HG03135 (cell line): ENCODE results near the gene CREG2.

Experiments used
- ATAC-seq: cut with Tn5 transposase; IDR thresholded peaks from one replicate; pipeline ENCODE4 v1.9.1; 2021; ENCODE audit warnings: mild to moderate bottlenecking, moderate library complexity; ENCODE audit not compliant: unreplicated experiment

The CREG2 gene

DNA sequence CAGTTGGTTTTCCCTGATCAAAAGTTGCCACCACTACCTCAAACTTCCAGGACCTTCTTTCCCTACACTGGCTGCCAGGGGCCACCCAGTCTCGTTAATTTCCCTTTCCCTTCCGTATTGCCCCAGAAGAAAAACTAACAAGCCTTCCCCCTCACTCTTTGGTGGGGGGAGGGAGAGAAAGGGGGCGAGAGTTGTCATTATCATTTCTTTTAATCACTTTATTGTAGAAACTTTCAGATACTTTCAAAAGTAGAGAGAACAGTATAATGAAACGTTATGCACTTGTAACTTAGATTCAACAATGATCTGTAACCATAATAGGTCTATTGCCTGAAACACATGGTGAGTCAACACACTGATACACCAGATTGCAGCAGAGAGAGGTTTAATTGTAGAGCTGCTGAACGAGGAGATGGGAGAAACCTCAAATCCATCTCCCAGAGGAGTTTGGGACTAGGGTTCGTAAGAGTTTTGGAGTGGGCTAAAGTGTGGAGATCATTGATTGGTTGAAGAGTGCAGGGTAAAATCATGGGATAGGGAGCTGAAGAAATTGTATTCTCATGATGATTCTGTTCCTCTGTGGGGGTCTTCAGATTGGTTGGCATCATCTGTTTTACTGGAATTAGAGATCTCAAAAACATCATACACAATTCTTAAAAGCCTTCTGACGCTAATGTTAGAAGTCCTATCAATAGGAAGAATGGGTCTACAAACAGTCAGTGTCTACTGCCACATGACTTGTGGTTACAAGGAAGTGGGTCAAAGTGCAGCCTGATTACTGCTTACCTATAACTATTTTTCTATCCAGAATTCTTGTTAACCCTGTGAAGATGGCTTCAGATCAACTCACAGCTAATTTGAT is 76.2 kb downstream of the CREG2 start:
- no peak for ATAC-seq

DNA sequence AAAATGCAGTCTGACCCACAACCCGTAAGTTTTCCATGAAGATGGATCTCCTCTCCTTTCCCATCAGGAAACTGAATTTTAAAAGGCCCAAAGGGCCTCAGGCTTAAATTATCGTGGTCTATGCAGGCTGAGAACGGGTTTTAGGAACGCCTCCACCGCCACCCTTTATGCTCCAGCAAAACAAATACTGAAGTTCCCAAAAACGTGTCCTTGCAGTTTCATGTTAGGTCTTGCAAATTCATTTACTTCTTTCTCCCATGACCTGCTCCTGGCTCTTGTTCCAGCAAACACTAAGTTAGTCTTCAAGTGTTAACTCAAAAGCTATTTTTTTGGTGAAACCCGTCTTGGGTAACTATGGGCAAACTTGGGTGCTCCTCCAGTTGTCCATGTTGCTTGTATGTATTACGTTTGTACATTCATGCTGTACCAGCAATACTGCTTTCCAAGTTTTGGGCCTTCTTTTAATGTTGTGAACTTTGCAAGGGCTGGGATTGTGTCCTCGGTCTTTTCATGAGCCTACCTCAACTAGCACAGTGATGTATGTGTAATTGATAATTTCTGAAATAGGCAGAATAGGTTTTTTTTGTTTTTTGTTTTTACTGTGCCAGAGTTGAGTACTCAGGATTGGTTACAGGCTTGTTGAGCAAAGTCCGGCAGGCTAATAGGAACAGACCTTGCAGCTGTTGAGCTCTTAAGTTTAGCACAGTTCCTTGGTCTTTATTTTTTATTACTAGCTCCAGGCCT is 77.0 kb downstream of the CREG2 start:
- no peak for ATAC-seq

DNA sequence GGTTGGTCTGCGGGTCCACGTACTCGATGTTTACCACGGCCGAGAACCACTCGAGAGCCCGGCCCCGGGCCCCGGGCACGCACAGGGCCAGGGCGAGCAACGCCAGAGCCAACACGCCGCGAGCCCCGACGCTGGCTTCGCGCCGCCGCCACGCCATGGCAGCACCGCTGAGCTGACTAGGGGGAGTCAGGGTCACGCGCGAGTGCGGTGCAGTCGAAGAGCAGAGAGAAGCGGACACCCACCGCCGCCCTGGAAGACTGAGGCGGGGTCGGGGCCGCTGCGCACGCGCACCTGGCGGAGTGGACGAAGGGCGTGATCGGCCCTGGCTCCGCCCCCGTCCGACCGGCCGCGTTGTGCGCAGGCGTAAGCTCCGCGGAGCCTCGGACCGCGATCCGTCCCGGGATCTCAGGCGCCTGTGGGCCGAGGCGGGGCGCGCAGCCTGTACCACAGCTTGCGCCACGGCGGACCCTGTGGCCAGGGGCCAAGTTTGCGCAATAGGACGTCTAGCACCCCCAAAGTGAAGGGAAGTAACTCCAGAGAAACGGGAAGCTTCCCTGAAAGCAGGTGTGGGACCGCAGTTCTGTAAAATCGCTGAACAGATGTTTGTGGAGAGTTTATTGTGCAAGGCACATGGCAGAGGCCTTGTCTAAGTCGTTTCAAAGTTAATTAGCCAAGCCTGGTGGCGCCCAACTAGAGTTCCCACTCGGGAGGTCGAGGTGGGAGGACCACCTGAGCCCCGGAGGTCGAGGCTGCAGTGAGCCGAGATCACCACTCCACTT is 78.7 kb downstream of the CREG2 start, which contains the start of gene RNF149:
Gene RNF149 (minus strand): TSS at position 270 of the 779 bp plus-strand sequence. CDS start 113 bp downstream, at position 157.
- peak; percentile 59 for ATAC-seq

DNA sequence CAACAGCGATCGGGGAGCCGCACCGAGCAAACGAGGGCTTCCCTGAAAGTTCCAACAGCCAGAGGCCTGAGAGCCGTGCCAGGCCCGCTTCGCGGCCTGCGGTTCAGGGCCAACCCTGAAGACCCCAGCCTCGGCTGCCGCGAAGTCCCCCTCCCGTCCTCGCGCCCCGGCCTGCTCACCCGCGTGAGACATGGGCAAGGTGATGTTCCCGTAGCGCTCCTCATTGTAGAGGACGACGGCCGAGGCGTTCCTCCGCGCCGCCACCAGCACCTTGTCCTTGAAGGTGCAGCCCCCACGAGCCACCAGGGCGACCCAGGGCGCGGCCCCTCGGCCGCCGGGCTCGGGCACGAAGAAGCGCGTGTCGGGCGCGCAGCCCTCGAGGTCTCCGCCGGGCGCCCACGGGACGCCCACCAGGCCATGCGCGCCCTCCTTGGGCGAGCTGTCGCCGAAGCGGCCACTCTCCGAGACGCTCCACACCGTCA is 79.3 kb downstream of the CREG2 start:
- ATAC-seq, result peak; percentile 23

DNA sequence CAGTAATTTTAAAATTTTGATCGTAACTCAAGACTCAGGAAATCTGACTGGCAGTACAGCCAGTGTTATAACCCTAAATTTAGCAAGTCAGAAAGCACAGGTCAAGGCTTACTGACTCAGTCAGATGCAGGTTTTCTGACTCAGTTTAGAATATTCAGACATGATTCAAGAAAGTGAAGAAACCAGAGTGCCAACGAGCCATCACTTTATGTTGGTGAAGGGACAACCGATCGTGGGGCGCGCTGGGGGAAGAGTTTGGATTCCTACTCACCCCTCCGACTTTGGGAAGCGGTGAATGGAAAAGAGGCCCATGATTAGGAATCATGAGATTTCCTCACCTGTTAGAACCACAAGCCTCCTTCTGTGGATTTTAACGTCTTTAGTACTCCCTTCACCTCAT is 79.8 kb downstream of the CREG2 start:
- no peak for ATAC-seq

DNA sequence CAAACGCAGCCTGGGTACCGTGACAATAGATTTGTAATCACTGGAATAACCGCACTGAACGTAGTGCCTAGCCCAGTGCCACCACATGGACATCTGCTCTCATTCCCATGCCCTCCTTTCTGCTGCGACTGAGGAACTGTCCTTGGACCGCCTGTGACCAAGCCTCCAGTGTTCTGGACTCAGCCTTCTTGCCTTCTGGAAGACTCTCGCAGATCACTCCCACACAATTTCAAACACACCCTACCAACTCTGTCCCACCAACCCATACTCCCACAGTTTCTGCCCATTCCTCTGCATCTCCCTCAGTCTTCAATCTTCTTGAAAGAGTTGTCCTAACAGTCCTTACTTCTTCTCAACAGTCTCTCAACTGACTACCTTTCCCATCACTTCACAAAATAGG is 80.9 kb downstream of the CREG2 start:
- ATAC-seq, result peak; percentile 1

DNA sequence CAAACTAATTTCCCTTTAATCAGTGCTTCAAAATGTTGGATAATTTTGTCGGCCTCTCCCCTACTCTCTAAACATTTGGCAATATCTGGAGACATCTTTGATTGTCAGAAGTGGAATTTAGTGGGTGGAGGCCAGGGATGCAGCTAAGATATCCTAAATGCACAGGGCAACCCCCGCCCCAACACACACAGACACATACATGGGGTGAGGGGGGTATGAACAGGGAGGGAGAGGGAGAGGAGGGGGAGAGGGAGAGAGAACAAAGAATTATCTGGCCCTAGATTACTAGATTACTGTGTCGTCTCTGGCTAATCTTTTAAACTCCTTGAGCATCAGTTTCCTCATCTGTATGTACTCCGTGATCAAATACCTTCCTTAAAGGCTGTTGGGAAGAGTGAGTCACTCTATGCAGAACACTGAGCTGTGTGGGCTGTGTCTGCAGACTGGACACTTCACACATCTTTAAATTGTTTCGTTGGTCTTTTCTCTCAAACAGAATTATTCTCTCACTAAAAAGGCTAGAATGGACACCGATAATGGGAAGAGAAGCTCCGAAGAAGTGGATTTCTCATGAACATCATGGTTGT is 81.7 kb downstream of the CREG2 start:
- no peak for ATAC-seq

DNA sequence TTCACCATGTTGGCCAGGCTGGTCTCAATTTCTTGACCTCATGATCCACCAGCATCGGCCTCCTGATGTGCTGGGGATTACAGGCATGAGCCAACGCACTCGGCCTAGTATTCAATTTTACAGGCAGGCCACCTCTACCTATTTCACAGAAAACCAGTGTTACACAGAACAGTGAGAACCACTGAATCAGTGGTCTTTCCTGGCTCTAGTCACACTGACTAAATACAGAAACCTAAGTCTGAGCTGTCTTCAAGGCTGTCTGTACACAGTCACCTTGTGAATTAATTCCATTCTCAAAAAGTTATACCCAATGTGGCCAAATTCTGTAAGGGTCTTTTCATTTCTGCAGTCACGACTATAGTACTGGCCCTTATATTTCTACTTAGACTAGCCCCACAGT is 82.3 kb downstream of the CREG2 start:
- ATAC-seq, result no peak

DNA sequence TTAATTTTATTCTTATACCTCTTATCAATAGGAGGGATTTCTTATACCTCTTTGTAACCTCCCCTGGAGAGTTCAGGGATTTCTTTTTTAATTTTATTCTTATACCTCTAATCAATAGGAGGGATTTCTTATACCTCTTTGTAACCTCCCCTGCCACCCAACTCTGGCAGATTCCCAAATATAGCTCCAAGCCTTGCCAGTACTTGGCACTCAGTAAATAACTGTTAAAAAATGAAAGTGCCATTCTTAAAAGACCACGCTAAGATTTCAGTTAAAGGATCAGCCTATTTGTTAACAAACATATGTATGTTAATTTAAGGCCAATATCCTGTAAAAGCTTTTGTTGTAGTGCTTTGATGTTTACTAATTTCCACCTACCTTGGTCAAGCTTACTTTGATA is 83.6 kb downstream of the CREG2 start:
- ATAC-seq, result no peak

DNA sequence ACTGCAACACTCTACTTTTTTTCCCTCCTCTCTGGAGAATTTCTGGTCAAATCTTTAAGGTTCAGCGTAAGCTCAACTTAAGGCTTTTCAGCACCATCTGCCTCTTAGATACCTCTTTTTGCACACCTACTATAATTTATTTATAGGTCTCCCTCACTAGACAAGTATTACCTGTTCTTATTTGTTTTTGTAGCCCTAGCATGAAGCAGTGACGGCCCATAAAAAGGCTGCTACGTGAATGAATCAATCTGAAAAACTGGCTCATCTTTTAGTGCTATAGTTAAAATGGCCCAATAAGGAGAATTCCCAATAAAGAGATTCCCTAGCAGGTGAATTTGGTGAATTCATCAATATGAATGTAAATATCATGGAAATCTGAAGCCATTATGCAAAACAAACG is 85.3 kb downstream of the CREG2 start:
- no peak for ATAC-seq

DNA sequence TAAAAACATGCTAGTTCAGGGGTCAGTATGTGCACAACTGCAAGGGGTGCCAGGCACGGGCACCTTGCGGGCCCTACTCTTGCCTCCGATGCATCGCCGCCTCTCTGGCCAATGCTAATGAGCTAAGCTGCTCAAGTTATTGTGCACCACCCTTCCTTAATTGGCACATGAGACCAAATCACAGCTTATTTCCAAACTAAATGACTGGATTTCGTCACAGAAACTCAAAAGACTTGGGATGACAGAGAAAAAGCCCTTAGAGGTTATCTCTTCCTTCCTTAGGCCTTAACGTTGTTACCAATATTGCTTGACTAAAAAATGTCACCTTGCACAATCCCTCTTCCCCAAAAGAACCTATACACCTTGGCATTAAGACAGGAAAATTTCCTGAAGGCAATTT is 86.5 kb downstream of the CREG2 start:
- no peak for ATAC-seq

DNA sequence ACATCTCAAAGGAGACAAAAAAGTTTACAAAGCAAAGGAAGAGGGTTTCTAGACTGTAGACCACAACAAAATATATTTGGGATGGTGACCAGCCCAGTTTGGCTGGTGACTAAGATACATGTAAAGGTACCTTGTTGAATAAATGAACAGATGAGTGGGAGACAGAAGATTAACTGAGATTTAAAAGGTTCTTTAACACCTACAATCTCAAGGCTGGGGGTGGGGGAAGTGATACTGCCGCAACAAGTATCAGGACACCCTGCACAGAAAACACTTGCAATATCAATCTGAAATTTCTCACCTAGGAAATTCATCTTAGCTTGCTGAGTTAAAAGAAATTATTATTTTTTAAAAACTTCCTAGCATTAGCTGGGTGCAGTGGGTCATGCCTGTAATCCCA is 87.1 kb downstream of the CREG2 start:
- no peak for ATAC-seq

DNA sequence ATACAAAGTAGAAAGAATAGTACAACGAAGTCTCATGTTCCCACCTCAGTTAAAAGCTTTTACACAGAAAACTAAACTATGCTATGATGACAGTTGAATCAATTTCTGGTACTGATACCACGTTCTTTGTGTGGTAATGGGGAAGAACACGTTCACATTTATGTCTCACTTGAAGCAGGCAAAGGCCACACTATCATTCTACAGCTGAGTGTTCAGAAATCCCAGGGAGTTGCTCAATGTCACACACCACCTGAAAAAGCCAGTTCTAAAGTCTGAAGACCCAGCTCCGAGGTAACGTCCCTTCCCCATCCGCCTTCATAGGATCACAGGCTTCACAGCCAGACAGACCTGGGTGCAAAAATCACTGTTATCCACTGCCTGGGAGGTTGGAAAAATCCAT is 87.7 kb downstream of the CREG2 start:
- ATAC-seq, result no peak

DNA sequence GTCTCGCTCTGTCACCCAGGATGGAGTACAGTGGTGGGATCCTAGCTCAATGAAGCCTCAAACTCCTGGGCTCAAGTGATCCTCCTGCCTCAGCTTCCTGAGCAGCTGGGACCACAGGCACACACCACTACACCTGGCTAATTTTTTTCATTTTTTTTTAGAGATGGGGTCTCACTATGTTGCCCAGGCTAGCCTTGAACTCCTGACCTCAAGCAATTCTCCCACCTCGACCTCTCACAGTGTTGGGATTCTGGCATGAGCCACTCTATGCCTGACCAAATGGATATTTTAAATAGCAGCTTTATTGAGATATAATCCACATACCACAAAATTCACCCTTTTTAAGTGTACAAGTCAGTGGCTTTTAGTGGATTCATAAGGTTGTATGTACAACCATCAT is 89.9 kb downstream of the CREG2 start:
- no peak for ATAC-seq

DNA sequence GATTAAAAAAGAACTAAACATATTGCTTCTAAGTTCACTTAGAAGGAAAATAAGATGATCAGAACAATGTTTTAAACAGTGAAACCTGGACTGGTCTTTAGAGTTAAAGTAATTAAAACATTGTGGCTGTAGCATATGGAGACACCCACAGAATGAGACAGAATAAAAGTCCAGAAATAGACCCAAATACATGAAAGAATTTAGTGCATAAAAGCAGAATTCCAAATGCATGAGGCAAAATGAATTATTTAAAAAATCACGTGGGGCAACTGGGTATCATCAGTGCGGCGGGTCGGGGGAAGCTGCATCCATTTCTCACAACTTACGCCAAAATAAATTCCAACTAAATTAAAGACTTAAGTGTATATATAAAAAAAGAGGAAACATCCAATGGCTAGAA is 90.9 kb downstream of the CREG2 start:
- ATAC-seq, result no peak

DNA sequence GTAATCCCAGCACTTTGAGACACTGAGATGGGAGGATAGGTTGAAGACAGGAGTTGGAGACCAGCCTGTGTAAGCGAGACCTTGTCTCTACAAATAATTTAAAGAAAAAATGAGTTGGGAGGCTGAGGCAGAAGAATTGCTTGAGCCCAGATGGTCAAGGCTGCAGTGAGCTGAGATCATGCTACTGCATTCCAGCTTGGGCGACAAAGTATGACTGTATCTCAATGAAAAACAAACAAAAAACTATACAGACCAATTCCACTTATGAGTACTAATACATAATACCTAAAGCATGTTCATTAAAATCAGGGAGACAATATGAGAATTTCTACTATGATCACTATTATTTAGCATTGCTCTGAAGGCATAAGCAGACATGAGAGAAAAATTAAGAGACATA is 91.4 kb downstream of the CREG2 start:
- ATAC-seq, result no peak
